ACHN (cell line): ENCODE results near the gene ARL17A.
"Not testable (repeated sequence)": the region's sequence is repeated elsewhere in the genome, so short reads cannot be mapped to it uniquely, and the experiment has no call there.

Experiments used
- DNase-seq: peaks from one replicate; pipeline ENCODE4 v3.0.0-alpha.2; 2015
- in situ Hi-C: cut with HindIII; loops from 2 replicates; pipeline ENCODE4 v1.10.0; 2017; ENCODE audit warnings: low sequenced_read_pairs, low pct_ligation_motif_present, low pct_unique_long_range_greater_than_20kb

Gene ARL17A

GRCh38 chr17:46566980-46567379 is 12.5 kb downstream of the ARL17A start:
- in situ Hi-C loops, DNase-seq: not testable (repeated sequence)

- in situ Hi-C loops = not testable (repeated sequence)
Measured at GRCh38 chr17:46566284-46566683, 13.2 kb downstream of the ARL17A start.

DNA sequence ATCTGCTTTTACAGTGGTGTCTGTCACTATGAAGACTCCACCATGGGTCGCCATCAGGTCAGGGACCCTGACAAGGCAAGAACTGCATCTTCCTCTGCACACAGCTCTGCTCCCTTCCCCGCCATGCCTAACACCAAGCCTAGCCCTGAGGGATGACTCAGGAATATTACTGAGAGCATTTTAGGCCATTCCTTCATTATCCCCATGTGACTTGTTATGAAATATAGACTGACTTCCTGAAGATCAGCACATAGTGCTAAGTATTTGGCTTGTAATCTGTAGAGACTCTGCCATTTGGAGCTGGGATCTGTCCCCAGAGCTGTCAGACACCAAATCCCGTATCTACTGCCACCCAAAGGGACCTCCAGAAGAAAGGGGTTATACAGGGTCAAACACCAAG is 19.4 kb downstream of the ARL17A start:
- in situ Hi-C loops, DNase-seq: not testable (repeated sequence)

More at GRCh38 chr17:46566284-46566683, 13.2 kb downstream of the ARL17A start:
- DNase-seq = not testable (repeated sequence)

DNA sequence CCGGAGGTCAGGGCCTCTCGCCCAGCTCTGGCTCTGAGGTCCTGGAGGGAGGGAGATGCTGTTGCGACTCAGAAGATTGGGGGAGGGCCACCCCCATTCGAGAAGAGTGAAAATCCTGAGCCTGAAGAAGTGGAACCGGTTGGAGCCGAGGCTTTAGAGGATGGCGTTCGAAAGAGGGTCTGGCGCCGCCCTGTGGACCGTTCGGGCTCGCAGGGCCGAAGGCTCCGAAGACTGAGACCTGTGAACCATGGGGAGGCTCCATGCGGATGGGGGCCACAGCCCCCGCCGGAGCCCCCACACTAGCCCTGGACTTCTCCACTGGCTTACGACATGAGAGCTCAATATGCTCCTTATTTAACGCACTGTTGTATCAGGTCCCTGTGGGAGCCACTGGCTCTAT is 20.3 kb downstream of the ARL17A start:
- in situ Hi-C loops, DNase-seq: not testable (repeated sequence)

- DNase-seq, in situ Hi-C loops: not testable (repeated sequence)
Measured at GRCh38 chr17:46548607-46549006, 30.9 kb downstream of the ARL17A start.

- DNase-seq, in situ Hi-C loops: not testable (repeated sequence)
Measured at GRCh38 chr17:46534716-46535115, 44.8 kb downstream of the ARL17A start.

DNA sequence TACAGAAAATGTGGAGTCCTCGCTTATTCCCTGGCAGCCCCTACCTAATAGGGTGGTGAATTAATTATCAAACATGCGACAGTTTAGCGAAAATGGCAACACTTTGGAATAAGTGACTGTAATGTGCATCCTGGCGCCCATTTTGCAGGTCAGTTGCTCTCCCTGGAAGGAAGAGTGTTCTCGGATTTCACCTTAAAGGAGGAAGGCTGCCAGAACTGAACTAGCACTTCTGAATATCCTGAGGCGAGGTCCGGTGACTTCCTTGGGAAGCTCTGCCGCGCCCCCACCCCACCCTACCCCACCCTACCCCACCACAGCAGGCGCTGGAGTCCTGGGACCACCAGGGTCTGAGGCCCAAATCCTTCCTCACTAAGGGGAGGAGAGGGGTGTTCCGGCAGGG is 67.3 kb downstream of the ARL17A start, which contains the start of gene LRRC37A2:
TSS of gene LRRC37A2 (plus strand) at position 301 of the 400 bp plus-strand sequence. CDS start 245 bp downstream, outside the sequence.
- DNase-seq, in situ Hi-C loops: not testable (repeated sequence)

GRCh38 chr17:46505896-46506295 is 73.6 kb downstream of the ARL17A start:
- in situ Hi-C loops, DNase-seq: not testable (repeated sequence)

- DNase-seq, in situ Hi-C loops: not testable (repeated sequence)
Measured at GRCh38 chr17:46499437-46500139, 79.9 kb downstream of the ARL17A start.

GRCh38 chr17:46492021-46492420 is 87.5 kb downstream of the ARL17A start:
- in situ Hi-C loops, DNase-seq: not testable (repeated sequence)

DNA sequence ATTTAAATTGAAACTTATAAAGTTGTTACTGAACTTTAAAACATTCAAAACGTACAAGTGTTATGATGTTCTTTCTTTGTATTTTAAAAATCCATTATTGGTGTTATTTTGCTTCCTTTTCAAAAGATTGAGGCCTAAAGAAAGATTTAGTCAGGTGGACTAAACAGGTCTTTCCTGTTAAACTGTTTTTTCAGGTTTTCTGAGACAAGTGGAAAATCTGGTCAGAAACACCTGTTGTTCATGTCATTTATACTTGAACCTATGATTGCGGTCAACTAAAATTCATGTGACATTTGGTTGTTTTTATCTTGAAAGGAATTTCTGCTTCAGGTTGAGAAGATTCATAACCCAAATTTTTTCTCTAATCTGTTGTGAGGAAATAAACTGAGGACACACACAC is 98.2 kb downstream of the ARL17A start:
- in situ Hi-C loops, DNase-seq: not testable (repeated sequence)

- in situ Hi-C loops, DNase-seq: not testable (repeated sequence)
Measured at GRCh38 chr17:46478823-46479222, 100.7 kb downstream of the ARL17A start.

DNA sequence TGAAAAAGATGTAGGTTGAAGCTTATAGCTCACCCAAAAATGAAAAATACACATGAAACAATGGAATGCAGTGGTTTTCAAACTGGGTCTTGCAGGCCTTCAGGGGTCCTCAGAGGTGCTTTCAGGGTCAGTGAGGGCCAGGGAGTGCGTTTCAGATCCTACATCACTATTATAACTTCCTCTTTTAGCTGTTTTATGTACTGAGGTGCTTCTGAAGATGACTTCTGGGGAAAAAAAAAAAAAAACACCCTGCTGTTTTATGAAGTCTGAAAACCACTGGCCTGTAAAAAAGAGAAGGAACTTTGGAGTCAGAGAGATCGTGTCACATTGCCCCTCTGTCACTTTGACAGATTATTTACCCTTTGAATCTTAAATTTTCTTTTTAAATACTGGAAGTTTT is 103.9 kb downstream of the ARL17A start:
- DNase-seq, in situ Hi-C loops: not testable (repeated sequence)

DNA sequence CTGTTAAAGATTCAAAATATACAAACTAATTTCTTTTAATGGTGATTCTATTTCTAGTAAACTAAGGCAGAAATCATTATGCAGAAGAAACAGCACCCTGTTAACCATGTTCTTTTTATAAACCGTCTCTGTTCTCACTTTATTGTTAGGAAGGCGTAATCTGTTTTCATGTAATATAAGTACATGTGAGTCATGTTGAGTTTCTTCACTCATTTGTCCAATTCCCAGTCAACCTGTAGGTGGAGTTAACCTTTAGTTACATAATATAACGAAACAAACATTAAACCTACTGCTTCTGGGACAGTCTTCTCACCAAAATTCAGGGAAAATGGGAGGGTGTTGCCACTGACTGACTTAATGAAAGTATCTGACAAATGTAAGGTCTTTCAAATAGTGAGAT is 105.0 kb downstream of the ARL17A start:
- in situ Hi-C loops, DNase-seq: not testable (repeated sequence)

- in situ Hi-C loops, DNase-seq: not testable (repeated sequence)
Measured at GRCh38 chr17:46467618-46468017, 111.9 kb downstream of the ARL17A start.
